ENCODE measurements around the gene NR1H4.
"Not testable (repeated sequence)": the region's sequence is repeated elsewhere in the genome, so short reads cannot be mapped to it uniquely, and the experiment has no call there.

NR1H4 gene

DNA sequence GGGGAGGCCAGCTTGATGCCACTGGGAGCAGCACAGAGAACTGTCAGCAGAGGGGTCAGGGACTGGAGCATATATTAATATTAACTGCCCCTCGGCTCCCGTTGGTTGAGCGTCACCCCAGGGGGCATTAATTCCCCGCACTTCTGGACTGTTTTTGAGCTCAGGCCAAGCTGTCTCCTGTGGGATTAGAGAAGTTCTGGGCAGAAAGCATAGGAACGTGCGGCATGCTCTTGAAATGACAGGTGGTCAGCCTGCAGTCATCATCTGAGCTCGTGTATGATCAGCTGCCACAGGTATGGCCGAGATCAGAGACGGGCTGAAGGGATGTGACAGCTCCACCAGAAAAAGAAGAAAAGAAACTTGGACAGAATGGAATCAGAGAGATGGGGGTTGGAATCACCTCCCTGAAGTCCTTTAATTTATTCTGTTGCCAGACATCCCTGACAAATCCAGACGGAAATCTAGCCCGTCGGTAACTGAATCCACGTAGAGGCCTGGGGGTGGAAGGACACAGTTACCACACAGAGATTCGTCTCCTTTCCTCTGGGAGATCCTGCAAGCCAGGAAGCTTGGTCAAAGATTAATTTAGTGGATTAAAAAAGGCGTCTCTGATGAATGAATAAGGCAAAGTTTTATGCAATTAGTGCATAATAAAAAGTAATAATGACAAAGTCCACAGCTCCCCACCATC is 23.6 kb downstream of the NR1H4 start:
- DNase-seq (ENCODE audit: low read depth): no peak
- no peak overlapping the region for H3K4me3 ChIP-seq (ENCODE audit: control insufficient read depth, low read depth, low read length)
- TF ChIP-seq, protein P1, sequence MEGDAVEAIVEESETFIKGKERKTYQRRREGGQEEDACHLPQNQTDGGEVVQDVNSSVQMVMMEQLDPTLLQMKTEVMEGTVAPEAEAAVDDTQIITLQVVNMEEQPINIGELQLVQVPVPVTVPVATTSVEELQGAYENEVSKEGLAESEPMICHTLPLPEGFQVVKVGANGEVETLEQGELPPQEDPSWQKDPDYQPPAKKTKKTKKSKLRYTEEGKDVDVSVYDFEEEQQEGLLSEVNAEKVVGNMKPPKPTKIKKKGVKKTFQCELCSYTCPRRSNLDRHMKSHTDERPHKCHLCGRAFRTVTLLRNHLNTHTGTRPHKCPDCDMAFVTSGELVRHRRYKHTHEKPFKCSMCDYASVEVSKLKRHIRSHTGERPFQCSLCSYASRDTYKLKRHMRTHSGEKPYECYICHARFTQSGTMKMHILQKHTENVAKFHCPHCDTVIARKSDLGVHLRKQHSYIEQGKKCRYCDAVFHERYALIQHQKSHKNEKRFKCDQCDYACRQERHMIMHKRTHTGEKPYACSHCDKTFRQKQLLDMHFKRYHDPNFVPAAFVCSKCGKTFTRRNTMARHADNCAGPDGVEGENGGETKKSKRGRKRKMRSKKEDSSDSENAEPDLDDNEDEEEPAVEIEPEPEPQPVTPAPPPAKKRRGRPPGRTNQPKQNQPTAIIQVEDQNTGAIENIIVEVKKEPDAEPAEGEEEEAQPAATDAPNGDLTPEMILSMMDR (IDR thresholded peaks at IDR 0.05; ENCODE audit: control insufficient read depth, insufficient read depth, low read depth, low read length, missing control alignments): no peak

DNA sequence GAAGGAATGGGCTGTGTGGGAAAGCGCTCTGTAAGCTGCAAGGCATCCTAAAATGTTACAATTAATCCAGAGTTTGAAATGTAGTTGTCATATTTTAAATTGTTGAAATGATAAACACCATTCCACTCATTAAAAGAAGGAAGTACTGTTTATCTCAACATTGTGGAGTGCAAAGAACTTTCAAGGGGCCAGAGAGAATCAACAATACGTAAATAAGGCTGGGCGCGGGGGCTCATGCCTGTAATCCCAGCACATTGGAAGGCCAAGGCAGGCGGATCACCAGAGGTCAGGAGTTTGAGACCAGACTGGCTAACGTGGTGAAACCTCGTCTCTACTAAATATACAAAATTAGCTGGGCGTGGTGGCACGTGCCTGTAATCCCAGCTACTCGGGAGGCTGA is 24.5 kb downstream of the NR1H4 start:
- TF ChIP-seq, protein P1 (IDR thresholded peaks at IDR 0.05; ENCODE audit: control insufficient read depth, insufficient read depth, low read depth, low read length, missing control alignments): no peak
- H3K4me3 ChIP-seq (ENCODE audit: control insufficient read depth, low read depth, low read length): no peak overlapping the region
- no peak for DNase-seq (ENCODE audit: low read depth)

DNA sequence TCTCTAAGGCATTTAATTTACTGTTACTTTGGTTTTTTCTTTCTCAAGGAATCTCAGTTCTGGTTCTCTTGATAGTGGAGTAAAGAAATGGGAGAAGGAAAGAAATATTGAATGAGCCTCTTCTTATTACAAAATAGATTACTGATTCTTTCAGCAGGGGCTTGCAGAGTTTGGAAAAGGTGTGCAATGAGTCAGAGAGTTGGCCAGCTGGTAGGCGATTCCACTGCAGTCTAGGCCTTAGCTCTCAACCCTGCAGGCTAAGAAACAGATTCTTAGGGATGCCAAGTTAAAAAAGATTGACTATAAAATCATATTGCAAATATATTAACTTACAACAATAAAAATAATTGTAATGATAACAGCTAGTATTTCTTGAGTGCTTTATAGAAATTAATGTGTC is 25.8 kb downstream of the NR1H4 start:
- H3K4me3 ChIP-seq (ENCODE audit: control insufficient read depth, low read depth, low read length): no peak overlapping the region
- TF ChIP-seq, protein P1 (IDR thresholded peaks at IDR 0.05; ENCODE audit: control insufficient read depth, insufficient read depth, low read depth, low read length, missing control alignments): no peak
- no peak for DNase-seq (ENCODE audit: low read depth)

DNA sequence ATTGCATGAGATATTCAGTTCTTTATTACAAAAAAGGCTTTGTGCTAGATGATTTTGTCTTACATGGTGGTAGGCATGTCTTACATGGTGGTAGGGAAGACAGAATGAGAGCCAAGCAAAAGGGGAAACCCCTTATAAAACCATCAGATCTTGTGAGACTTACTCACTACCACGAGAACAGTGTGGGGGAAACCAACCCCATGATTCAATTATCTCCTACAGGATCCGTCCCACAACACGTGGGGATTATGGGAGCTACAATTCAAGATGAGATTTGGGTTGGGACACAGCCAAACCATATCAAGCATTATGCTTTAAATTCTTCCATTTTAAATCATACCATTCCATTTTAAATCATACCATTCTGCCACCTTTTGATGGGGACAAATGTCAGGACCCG is 29.1 kb downstream of the NR1H4 start:
- H3K4me3 ChIP-seq (ENCODE audit: control insufficient read depth, low read depth, low read length): not testable (repeated sequence)

DNA sequence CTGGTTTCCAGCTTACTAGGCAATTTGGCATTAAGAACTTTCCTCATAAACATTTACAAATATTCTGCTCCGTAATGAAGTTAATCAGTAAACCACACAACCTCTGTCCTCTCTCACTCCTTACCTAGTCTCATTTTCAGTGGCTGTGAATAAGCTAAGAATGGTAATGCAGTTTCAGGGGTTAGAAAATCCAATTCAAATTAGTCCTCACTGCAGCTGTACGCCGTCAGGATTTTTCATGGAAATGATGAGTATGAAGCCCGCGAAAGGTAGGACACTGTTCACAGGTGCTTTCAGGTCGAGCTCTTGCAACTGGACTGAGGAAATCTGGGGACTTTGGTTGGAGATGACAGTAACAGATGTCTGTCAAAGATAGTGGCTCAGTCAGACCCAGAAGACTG is 29.6 kb downstream of the NR1H4 start:
- TF ChIP-seq, protein P1 (IDR thresholded peaks at IDR 0.05; ENCODE audit: control insufficient read depth, insufficient read depth, low read depth, low read length, missing control alignments): no peak
- no peak for DNase-seq (ENCODE audit: low read depth)
- no peak overlapping the region for H3K4me3 ChIP-seq (ENCODE audit: control insufficient read depth, low read depth, low read length)

More for the DNA sequence above, 29.1 kb downstream of the NR1H4 start:
- not testable (repeated sequence) for DNase-seq (ENCODE audit: low read depth)

DNA sequence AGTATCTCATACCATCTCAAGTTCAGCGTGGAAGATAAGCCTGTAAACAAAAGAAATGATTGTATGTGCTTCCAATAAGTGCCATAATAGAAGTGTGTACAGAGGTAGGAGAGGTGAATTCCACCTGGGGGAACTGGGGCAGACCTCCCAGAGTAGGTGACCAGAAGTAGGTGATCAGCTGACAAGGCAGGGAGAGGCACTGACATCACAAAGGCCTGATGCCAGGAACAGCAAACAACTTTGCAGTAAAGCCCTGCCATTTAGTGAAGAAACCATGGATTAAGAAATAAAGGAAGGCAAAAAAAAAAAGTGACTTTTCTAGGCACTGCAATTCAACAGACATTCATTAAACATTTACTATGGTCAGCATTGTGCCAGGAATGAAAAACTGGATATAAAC is 31.1 kb downstream of the NR1H4 start:
- DNase-seq (ENCODE audit: low read depth): no peak
- H3K4me3 ChIP-seq (ENCODE audit: control insufficient read depth, low read depth, low read length): no peak overlapping the region
- TF ChIP-seq, protein P1 (IDR thresholded peaks at IDR 0.05; ENCODE audit: control insufficient read depth, insufficient read depth, low read depth, low read length, missing control alignments): no peak

DNA sequence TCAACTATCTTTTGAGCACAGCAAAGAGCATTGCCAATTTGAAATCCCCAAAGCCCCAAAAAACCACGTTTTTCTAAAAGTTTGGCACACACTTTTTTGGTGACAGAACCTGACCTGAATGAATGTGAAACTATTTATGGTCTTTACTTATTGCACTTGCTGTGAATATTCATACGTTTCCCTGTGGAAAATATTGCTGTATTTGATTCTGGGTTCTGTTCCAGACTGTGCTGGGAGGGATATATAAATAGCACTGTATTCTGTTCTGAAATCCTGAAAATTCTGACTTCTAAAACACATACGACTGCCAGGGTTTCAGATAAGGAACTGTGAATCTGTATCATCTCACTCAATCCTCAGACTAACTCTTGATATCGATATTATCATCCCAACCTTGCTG is 35.1 kb downstream of the NR1H4 start:
- DNase-seq (ENCODE audit: low read depth): no peak
- TF ChIP-seq, protein P1 (IDR thresholded peaks at IDR 0.05; ENCODE audit: control insufficient read depth, insufficient read depth, low read depth, low read length, missing control alignments): no peak
- no peak overlapping the region for H3K4me3 ChIP-seq (ENCODE audit: control insufficient read depth, low read depth, low read length)

Data from AG09309 (cell line).